ENCODE data around the gene NAB1. TPM values are rescaled to one million over a fixed set of nuclear protein-coding genes. Genes with fewer than 3 reads are reported as not detected.

NAB1 gene
- total and polyA plus RNA-seq, 2 experiments from 2014 or later, result 10.4 to 40.2 TPM

DNA sequence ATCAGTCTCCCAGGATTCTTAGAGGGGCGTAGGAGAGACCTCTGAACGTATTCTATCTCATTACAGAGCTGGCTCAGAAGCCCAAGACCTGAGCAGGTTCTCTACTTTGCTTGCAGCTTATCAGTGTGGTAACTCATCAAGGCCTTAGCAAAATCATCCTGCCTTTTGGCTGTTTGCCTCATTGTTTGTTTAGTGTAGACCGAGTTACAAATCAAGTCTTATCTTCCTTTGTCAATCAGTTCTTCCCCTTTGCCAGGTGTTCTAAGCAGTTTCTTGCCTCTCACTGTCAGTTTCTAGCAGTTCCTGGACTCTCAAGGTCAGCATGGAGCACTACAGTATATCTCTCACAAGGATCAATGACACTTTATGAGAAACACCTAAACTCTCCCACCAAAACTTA, 30.9 kb upstream of the NAB1 start:
- DNase-seq (ENCODE audit: low spot score) (no peak), ATAC-seq (no peak)
- Mint-ChIP-seq H3K9me3 (no peaks in the 10 kb centered on the region), H3K27me3 (ENCODE audit: insufficient read depth, low read depth, poor library complexity) (no peaks in the 10 kb centered on the region), H3K36me3 (ENCODE audit: low read depth) (no peaks in the 10 kb centered on the region), H3K4me3 (no peak overlapping the region), H3K4me1 (peaks cover 22% of the 10 kb centered on the region), H3K27ac (no peak overlapping the region)
- no peaks in the 10 kb centered on the region for H3K9me2 ChIP-seq (ENCODE audit: insufficient read depth)
- H3K79me2 ChIP-seq (replicated peaks; ENCODE audit: insufficient read depth), result no peaks in the 10 kb centered on the region
- no peak overlapping the region for H2AFZ ChIP-seq
- TF ChIP-seq, protein P1, sequence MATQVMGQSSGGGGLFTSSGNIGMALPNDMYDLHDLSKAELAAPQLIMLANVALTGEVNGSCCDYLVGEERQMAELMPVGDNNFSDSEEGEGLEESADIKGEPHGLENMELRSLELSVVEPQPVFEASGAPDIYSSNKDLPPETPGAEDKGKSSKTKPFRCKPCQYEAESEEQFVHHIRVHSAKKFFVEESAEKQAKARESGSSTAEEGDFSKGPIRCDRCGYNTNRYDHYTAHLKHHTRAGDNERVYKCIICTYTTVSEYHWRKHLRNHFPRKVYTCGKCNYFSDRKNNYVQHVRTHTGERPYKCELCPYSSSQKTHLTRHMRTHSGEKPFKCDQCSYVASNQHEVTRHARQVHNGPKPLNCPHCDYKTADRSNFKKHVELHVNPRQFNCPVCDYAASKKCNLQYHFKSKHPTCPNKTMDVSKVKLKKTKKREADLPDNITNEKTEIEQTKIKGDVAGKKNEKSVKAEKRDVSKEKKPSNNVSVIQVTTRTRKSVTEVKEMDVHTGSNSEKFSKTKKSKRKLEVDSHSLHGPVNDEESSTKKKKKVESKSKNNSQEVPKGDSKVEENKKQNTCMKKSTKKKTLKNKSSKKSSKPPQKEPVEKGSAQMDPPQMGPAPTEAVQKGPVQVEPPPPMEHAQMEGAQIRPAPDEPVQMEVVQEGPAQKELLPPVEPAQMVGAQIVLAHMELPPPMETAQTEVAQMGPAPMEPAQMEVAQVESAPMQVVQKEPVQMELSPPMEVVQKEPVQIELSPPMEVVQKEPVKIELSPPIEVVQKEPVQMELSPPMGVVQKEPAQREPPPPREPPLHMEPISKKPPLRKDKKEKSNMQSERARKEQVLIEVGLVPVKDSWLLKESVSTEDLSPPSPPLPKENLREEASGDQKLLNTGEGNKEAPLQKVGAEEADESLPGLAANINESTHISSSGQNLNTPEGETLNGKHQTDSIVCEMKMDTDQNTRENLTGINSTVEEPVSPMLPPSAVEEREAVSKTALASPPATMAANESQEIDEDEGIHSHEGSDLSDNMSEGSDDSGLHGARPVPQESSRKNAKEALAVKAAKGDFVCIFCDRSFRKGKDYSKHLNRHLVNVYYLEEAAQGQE (IDR thresholded peaks at IDR 0.05; ENCODE audit: unreplicated experiment), result no peak
- TF ChIP-seq, protein P2, sequence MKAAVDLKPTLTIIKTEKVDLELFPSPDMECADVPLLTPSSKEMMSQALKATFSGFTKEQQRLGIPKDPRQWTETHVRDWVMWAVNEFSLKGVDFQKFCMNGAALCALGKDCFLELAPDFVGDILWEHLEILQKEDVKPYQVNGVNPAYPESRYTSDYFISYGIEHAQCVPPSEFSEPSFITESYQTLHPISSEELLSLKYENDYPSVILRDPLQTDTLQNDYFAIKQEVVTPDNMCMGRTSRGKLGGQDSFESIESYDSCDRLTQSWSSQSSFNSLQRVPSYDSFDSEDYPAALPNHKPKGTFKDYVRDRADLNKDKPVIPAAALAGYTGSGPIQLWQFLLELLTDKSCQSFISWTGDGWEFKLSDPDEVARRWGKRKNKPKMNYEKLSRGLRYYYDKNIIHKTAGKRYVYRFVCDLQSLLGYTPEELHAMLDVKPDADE (IDR thresholded peaks at IDR 0.05), result no peak
- TF ChIP-seq ZNF331 (CRISPR knock-in tag; IDR thresholded peaks at IDR 0.05; ENCODE audit: low read depth) (no peak), NANOG (IDR thresholded peaks at IDR 0.05; ENCODE audit: borderline replicate concordance) (no peak), ZNF114 (CRISPR knock-in tag; IDR thresholded peaks at IDR 0.05) (no peak), STAT1 (IDR thresholded peaks at IDR 0.05; ENCODE audit: unreplicated experiment) (no peak), JUNB (IDR thresholded peaks at IDR 0.05; ENCODE audit: unreplicated experiment) (no peak), EZH2phosphoT487 (IDR thresholded peaks at IDR 0.05; ENCODE audit: unreplicated experiment) (no peak), CREB1 (CRISPR knock-in tag; IDR thresholded peaks at IDR 0.05; ENCODE audit: low read depth) (no peak), POLR2AphosphoS5 (IDR thresholded peaks at IDR 0.05; ENCODE audit: low read depth) (no peak), EZH2 (IDR thresholded peaks at IDR 0.05; ENCODE audit: low read depth, unreplicated experiment) (no peak)
- TF ChIP-seq, protein P3, sequence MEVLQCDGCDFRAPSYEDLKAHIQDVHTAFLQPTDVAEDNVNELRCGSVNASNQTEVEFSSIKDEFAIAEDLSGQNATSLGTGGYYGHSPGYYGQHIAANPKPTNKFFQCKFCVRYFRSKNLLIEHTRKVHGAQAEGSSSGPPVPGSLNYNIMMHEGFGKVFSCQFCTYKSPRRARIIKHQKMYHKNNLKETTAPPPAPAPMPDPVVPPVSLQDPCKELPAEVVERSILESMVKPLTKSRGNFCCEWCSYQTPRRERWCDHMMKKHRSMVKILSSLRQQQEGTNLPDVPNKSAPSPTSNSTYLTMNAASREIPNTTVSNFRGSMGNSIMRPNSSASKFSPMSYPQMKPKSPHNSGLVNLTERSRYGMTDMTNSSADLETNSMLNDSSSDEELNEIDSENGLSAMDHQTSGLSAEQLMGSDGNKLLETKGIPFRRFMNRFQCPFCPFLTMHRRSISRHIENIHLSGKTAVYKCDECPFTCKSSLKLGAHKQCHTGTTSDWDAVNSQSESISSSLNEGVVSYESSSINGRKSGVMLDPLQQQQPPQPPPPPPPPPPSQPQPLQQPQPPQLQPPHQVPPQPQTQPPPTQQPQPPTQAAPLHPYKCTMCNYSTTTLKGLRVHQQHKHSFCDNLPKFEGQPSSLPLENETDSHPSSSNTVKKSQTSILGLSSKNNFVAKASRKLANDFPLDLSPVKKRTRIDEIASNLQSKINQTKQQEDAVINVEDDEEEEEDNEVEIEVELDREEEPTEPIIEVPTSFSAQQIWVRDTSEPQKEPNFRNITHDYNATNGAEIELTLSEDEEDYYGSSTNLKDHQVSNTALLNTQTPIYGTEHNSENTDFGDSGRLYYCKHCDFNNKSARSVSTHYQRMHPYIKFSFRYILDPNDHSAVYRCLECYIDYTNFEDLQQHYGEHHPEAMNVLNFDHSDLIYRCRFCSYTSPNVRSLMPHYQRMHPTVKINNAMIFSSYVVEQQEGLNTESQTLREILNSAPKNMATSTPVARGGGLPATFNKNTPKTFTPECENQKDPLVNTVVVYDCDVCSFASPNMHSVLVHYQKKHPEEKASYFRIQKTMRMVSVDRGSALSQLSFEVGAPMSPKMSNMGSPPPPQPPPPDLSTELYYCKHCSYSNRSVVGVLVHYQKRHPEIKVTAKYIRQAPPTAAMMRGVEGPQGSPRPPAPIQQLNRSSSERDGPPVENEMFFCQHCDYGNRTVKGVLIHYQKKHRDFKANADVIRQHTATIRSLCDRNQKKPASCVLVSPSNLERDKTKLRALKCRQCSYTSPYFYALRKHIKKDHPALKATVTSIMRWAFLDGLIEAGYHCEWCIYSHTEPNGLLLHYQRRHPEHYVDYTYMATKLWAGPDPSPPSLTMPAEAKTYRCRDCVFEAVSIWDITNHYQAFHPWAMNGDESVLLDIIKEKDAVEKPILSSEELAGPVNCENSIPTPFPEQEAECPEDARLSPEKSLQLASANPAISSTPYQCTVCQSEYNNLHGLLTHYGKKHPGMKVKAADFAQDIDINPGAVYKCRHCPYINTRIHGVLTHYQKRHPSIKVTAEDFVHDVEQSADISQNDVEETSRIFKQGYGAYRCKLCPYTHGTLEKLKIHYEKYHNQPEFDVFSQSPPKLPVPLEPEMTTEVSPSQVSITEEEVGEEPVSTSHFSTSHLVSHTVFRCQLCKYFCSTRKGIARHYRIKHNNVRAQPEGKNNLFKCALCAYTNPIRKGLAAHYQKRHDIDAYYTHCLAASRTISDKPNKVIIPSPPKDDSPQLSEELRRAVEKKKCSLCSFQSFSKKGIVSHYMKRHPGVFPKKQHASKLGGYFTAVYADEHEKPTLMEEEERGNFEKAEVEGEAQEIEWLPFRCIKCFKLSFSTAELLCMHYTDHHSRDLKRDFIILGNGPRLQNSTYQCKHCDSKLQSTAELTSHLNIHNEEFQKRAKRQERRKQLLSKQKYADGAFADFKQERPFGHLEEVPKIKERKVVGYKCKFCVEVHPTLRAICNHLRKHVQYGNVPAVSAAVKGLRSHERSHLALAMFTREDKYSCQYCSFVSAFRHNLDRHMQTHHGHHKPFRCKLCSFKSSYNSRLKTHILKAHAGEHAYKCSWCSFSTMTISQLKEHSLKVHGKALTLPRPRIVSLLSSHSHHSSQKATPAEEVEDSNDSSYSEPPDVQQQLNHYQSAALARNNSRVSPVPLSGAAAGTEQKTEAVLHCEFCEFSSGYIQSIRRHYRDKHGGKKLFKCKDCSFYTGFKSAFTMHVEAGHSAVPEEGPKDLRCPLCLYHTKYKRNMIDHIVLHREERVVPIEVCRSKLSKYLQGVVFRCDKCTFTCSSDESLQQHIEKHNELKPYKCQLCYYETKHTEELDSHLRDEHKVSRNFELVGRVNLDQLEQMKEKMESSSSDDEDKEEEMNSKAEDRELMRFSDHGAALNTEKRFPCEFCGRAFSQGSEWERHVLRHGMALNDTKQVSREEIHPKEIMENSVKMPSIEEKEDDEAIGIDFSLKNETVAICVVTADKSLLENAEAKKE (CRISPR knock-in tag; IDR thresholded peaks at IDR 0.05), result no peak
- TF ChIP-seq, protein P4, sequence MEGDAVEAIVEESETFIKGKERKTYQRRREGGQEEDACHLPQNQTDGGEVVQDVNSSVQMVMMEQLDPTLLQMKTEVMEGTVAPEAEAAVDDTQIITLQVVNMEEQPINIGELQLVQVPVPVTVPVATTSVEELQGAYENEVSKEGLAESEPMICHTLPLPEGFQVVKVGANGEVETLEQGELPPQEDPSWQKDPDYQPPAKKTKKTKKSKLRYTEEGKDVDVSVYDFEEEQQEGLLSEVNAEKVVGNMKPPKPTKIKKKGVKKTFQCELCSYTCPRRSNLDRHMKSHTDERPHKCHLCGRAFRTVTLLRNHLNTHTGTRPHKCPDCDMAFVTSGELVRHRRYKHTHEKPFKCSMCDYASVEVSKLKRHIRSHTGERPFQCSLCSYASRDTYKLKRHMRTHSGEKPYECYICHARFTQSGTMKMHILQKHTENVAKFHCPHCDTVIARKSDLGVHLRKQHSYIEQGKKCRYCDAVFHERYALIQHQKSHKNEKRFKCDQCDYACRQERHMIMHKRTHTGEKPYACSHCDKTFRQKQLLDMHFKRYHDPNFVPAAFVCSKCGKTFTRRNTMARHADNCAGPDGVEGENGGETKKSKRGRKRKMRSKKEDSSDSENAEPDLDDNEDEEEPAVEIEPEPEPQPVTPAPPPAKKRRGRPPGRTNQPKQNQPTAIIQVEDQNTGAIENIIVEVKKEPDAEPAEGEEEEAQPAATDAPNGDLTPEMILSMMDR (conservative IDR thresholded peaks at IDR 0.05; ENCODE audit: low read depth in 2 of 2), result no peak
- no peak overlapping the region for H3K27ac ChIP-seq (ENCODE audit: low read depth)
- no peaks in the 10 kb centered on the region for H3K36me3 ChIP-seq (ENCODE audit: insufficient read depth)
- peaks cover 14% of the 10 kb centered on the region for H3K4me1 ChIP-seq (ENCODE audit: insufficient read depth)
- H3K27me3 ChIP-seq (ENCODE audit: insufficient read depth), result no peaks in the 10 kb centered on the region
- no peaks in the 10 kb centered on the region for H4K20me1 ChIP-seq (replicated peaks; ENCODE audit: insufficient read depth)
- H3F3A ChIP-seq (replicated peaks; ENCODE audit: low read depth), result no peaks in the 10 kb centered on the region
- no peak overlapping the region for H3K4me3 ChIP-seq
- no peak overlapping the region for H3K4me2 ChIP-seq

Data from GM23338 (cell line).